K562 (cell line): ENCODE data around the gene ANKS1B. TPM values are rescaled to one million over a fixed set of nuclear protein-coding genes. Genes with fewer than 3 reads are reported as not detected.

Experiments used
- E4F1 ChIP-seq: fragments of 250-450 bp; sonication (Bioruptor Pico); IDR thresholded peaks from 2 replicates; pipeline ENCODE4 v1.5.0; 2021; ENCODE audit warnings: mild to moderate bottlenecking, borderline replicate concordance
- MXD1 ChIP-seq: fragments of 250-450 bp; sonication (Bioruptor Pico); IDR thresholded peaks from 2 replicates; pipeline ENCODE4 v1.8.0; 2021; ENCODE audit warnings: borderline replicate concordance, mild to moderate bottlenecking, moderate library complexity; ENCODE audit not compliant: poor library complexity, severe bottlenecking
- RCOR1 ChIP-seq, 2 experiments: IDR thresholded peaks; 2 replicates each; pipeline ENCODE4 v1.6.1; 2012; ENCODE audit warnings: low read depth in 2 of 2, low read length in 2 of 2, borderline replicate concordance in 1 of 2, improper control_type of control experiment in 1 of 2
- RERE ChIP-seq: sonication (generic); formaldehyde crosslinking; IDR thresholded peaks from 2 replicates; pipeline ENCODE4 v1.8.0; 2023; ENCODE audit warnings: missing genetic modification reagents, mild to moderate bottlenecking, borderline replicate concordance
- SMARCE1 ChIP-seq: fragments of 450-650 bp; IDR thresholded peaks from 2 replicates; pipeline ENCODE4 v1.7.1; 2016; ENCODE audit warnings: mild to moderate bottlenecking
- SOX6 ChIP-seq: fragments of 450-650 bp; IDR thresholded peaks from 2 replicates; pipeline ENCODE4 v1.6.1; 2014; ENCODE audit warnings: mild to moderate bottlenecking
- TEAD4 ChIP-seq, 2 experiments: sonication (generic) in 1 of 2; formaldehyde crosslinking in 1 of 2; IDR thresholded peaks; 2 replicates each; pipeline versions ENCODE4 v1.6.1 to v1.8.0; 2012 to 2022; ENCODE audit warnings: borderline replicate concordance in 1 of 2, inconsistent platforms in 1 of 2, low read length in 1 of 2, mild to moderate bottlenecking in 1 of 2, missing genetic modification reagents in 1 of 2
- ZNF717 ChIP-seq: fragments of 250-450 bp; sonication (Bioruptor Pico); IDR thresholded peaks from 2 replicates; pipeline ENCODE4 v1.5.0; 2021
- polyA plus RNA-seq, 8 experiments: library from polyadenylated mRNA; depleted of rRNA in 4 of 8; stranded (reverse) in 5 of 8; unstranded in 3 of 8; fragments of >200 nt; fragmentation: Nextera tagmentation in 2 of 8; fragmentation: Illumina TruSeq in 1 of 8; extraction: Ambion mirVana in 2 of 8; extraction: Trizol in 1 of 8; gene quantifications; 2 replicates each; pipeline versions ENCODE4 v1.2.1 to v1.2.3, GENCODE V29; 2011 to 2014; ENCODE audit warnings: inconsistent platforms in 1 of 8, missing spikeins in 1 of 8
- total RNA-seq, 7 experiments: library from RNA; depleted of rRNA in 6 of 7; stranded (reverse); fragments of >200 nt in 6 of 7; fragmentation: Illumina TruSeq in 2 of 7; extraction: Trizol in 2 of 7; gene quantifications; 2 replicates each; pipeline versions ENCODE4 v1.2.1 to v1.2.3, GENCODE V29; 2011 to 2021; ENCODE audit warnings: low replicate concordance in 1 of 7

ANKS1B gene
- total and polyA plus RNA-seq, 9 of the 15 experiments (the other 6 are each of a cell fraction or from before 2014, with no cell fraction given): 0.04 to 0.47 (median 0.28) TPM; not detected in 4

DNA sequence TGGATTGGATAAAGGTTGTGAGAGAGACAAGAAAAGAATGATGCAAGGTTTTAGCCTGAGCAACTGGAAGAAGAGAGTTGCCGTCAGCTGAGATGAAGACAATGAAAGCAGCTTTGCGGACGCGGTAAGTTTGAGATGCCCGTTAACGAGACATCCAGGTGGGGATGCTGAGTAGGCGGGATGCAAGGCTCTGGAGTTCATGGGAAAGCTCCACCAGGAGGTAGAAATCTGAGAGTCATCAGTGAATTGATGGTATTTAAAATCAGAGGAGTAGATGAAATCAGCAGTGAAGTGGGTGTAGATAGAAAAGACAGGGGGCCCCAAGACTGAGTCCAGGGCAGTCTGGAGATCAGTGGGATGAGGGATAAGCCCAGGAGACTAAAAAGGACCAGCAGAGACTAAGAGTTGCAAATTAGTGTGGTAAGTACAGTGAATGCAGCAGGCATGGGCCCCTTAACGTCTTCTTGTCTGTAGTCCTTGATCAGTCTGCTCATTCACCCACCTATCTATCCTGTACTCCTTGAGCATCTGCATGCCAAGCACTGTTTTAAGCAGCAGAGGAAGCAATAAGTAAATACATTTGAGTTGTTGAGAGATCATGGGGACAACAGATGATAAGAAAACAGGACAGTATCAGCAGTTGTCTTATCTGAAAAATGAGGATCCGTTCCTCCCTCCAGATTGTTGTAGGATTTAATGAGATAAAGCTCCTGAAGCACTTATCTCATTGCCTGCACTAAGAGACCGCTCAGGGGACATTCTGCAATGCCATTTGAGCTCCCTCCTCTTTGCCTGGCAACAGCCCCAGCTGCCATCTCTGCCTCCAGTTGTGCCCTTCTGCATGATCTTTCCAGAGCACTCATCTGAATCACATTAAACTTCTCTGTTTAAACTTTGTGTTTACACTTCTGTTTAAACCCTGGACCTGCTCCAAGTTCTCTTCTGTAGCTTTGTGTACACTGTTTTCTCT, 1248.1 kb downstream of the ANKS1B start (continued):
- TF ChIP-seq RERE (CRISPR knock-in tag) (no peak), MXD1 (no peak), SOX6 (peak; percentile 58; the same call in 1 of the 2 replicates), E4F1 (no peak), ZNF717 (no peak), TEAD4 (IDR thresholded peaks at IDR 0.05; ENCODE audit: low read length) (peak; percentile 66), TEAD4 (CRISPR knock-in tag; IDR thresholded peaks at IDR 0.05; ENCODE audit: borderline replicate concordance) (no peak), SMARCE1 (peak; percentile 42; the same call in 1 of the 2 replicates), RCOR1 (IDR thresholded peaks at IDR 0.05; ENCODE audit: borderline replicate concordance in 1 of 2, low read depth in 2 of 2, low read length in 2 of 2) (peak in 1 of 2 experiments; percentile 72; a peak in 2 of 4 replicates)
